ENCODE data around the gene USP31. TPM values are rescaled to one million over a fixed set of nuclear protein-coding genes. Genes with fewer than 3 reads are reported as not detected.

Gene USP31
- total and polyA plus RNA-seq, 2 of the 13 experiments (the other 11 are each of a cell fraction or from before 2014, with no cell fraction given): 22.5 to 23.3 TPM

- TF ChIP-seq RNF219 (CRISPR knock-in tag; IDR thresholded peaks at IDR 0.05) (peak; percentile 80; the same call in 1 of the 2 replicates), ATF7-NPFF (CRISPR knock-in tag; IDR thresholded peaks at IDR 0.05; ENCODE audit: low read depth) (no peak), ZC3H13 (CRISPR knock-in tag; IDR thresholded peaks at IDR 0.05) (no peak), KLF11 (CRISPR knock-in tag; IDR thresholded peaks at IDR 0.05) (peak; percentile 19; the same call in 1 of the 2 replicates), ZNF761 (CRISPR knock-in tag; conservative IDR thresholded peaks at IDR 0.05) (0 out of 2 replicates have a peak, but pooled peaks have one; percentile 69), ZNF883 (CRISPR knock-in tag; IDR thresholded peaks at IDR 0.05; ENCODE audit: not compliant biosample characterization) (no peak), DPF2 (CRISPR knock-in tag; IDR thresholded peaks at IDR 0.05; ENCODE audit: borderline replicate concordance, low read depth) (peak; percentile 89), ZSCAN29 (CRISPR knock-in tag; conservative IDR thresholded peaks at IDR 0.05) (0 out of 2 replicates have a peak, but pooled peaks have one; percentile 65), CREB1 (IDR thresholded peaks at IDR 0.05) (no peak), CREB1 (CRISPR knock-in tag; IDR thresholded peaks at IDR 0.05) (peak; percentile 85), FOXK2 (IDR thresholded peaks at IDR 0.05) (peak; percentile 83), ZNF333 (CRISPR knock-in tag; IDR thresholded peaks at IDR 0.05; ENCODE audit: borderline replicate concordance) (no peak; the same call in 1 of the 2 replicates), MIXL1 (CRISPR knock-in tag; IDR thresholded peaks at IDR 0.05) (peak; percentile 97), KDM4B (CRISPR knock-in tag; IDR thresholded peaks at IDR 0.05) (0 out of 2 replicates have a peak, but pooled peaks have one; percentile 78), ZHX2 (IDR thresholded peaks at IDR 0.05; ENCODE audit: low read depth) (no peak), ZHX2 (CRISPR knock-in tag; IDR thresholded peaks at IDR 0.05; ENCODE audit: borderline replicate concordance) (0 out of 2 replicates have a peak, but pooled peaks have one; percentile 34), ZNF629 (CRISPR knock-in tag; conservative IDR thresholded peaks at IDR 0.05) (peak; percentile 52; the same call in 1 of the 2 replicates), MEIS2 (CRISPR knock-in tag; IDR thresholded peaks at IDR 0.05) (0 out of 2 replicates have a peak, but pooled peaks have one; percentile 51), BRCA1 (CRISPR knock-in tag; IDR thresholded peaks at IDR 0.05) (0 out of 2 replicates have a peak, but pooled peaks have one; percentile 3), ZNF124 (CRISPR knock-in tag; IDR thresholded peaks at IDR 0.05) (0 out of 2 replicates have a peak, but pooled peaks have one; percentile 41), THAP11 (CRISPR knock-in tag; IDR thresholded peaks at IDR 0.05) (peak; percentile 70), ZBTB8A (CRISPR knock-in tag; IDR thresholded peaks at IDR 0.05; ENCODE audit: borderline replicate concordance, low read depth) (peak; percentile 57; the same call in 1 of the 2 replicates)
These were observed 45.0 kb downstream of the USP31 start (continued) for GRCh38 chr16:23104032-23104955.

All from HepG2 (cell line).